NB4 (cell line): ENCODE measurements around the gene JMJD8.

Experiments
- CTCF ChIP-seq: IDR thresholded peaks from one replicate; pipeline ENCODE4 v1.5.1; 2012; ENCODE audit warnings: low read depth, low read length
- MYC ChIP-seq: IDR thresholded peaks from 2 replicates; pipeline ENCODE4 v1.6.1; 2011; ENCODE audit warnings: low read depth, low read length
- POLR2A ChIP-seq: IDR thresholded peaks from 2 replicates; pipeline ENCODE4 v1.6.1; 2011; ENCODE audit warnings: mild to moderate bottlenecking; ENCODE audit not compliant: insufficient read length; ENCODE audit errors: extremely low read depth
- TF ChIP-seq, protein P1 (sequence below): IDR thresholded peaks from 2 replicates; pipeline ENCODE4 v1.6.1; 2011; ENCODE audit warnings: low read depth, low read length

GRCh38 chr16:685967-686366 is 1.8 kb upstream of the JMJD8 start:
- TF ChIP-seq POLR2A (no peak), CTCF (peak; percentile 50), MYC (peak; percentile 18; the same call in 1 of the 2 replicates)
- TF ChIP-seq, protein P1, sequence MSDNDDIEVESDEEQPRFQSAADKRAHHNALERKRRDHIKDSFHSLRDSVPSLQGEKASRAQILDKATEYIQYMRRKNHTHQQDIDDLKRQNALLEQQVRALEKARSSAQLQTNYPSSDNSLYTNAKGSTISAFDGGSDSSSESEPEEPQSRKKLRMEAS, result peak; percentile 12; the same call in 1 of the 2 replicates
